K562 (cell line): ENCODE data around the gene PLAAT3. TPM values are rescaled to one million over a fixed set of nuclear protein-coding genes. Genes with fewer than 3 reads are reported as not detected.

Experiments used
- ATAC-seq: fragments of 200-7000 bp; cut with Tn5 transposase; 3 replicates; pipeline ENCODE4 v1.9.1; 2020; ENCODE audit warnings: moderate library complexity
- BruUV-seq: library from RNA; stranded (reverse); fragments of 400-500 nt; replicated peaks from 2 replicates; lab custom pipeline; 2021; lab: Mats Ljungman, UMichigan
- CTCF ChIA-PET: fragments of 300-600 bp; formaldehyde crosslinking; extraction: SDS; loops from one replicate; lab custom pipeline; 2021; ENCODE audit warnings: low intra/inter-chr PET ratio; lab: Yijun Ruan, JAX
- POLR2A ChIA-PET: fragments of 300-600, 350-650 bp; sonication (Branson Sonifier 250); formaldehyde crosslinking; extraction: SDS; loops from one replicate; lab custom pipeline; 2021; ENCODE audit warnings: antibody characterized with exemption, inconsistent platforms; lab: Yijun Ruan, JAX
- DNase-seq, 4 experiments: peaks; one replicate each; pipeline versions ENCODE4 v3.0.0 to v3.0.0-alpha.2; 2011 to 2018; ENCODE audit warnings: low spot score in 3 of 4, mixed read lengths in 3 of 4; ENCODE audit errors: extremely low read depth in 1 of 4
- FAIRE-seq: peaks from 2 replicates; lab custom pipeline; 2011; peaks lifted over from hg19 to GRCh38; lab: Jason Lieb, UNC
- H2AFZ ChIP-seq: 2 replicates; pipeline ENCODE4 v1.6.0; 2011; ENCODE audit warnings: low read depth, low read length, control low read depth, inconsistent platforms
- H3K27ac ChIP-seq: fragments of 200-600 bp; 3 replicates; pipeline ENCODE4 v1.8.0; 2011; ENCODE audit warnings: low read depth, mild to moderate bottlenecking, control low read depth, inconsistent platforms, low read length, moderate library complexity, mixed read lengths; ENCODE audit errors: extremely low read depth
- H3K27me3 ChIP-seq, 2 experiments: fragments of 300-600 bp in 1 of 2; 2 replicates in 1 of 2; 3 replicates in 1 of 2; pipeline versions ENCODE4 v1.6.0 to v1.8.0; 2011; ENCODE audit warnings: inconsistent platforms in 2 of 2, low read length in 2 of 2, mild to moderate bottlenecking in 1 of 2, mixed read lengths in 1 of 2, moderate library complexity in 1 of 2; ENCODE audit not compliant: control insufficient read depth in 2 of 2, insufficient read depth in 2 of 2
- H3K36me3 ChIP-seq: fragments of 300-600 bp; 3 replicates; pipeline ENCODE4 v1.8.0; 2011; ENCODE audit warnings: mild to moderate bottlenecking, low read length, inconsistent platforms; ENCODE audit not compliant: control insufficient read depth, insufficient read depth
- H3K4me1 ChIP-seq, 2 experiments: fragments of 200-600 bp in 1 of 2; replicated peaks in 1 of 2; 2 replicates in 1 of 2; 3 replicates in 1 of 2; pipeline versions ENCODE4 v1.5.1 to v1.8.0; 2011; ENCODE audit warnings: inconsistent platforms in 2 of 2, low read length in 2 of 2, mild to moderate bottlenecking in 1 of 2, mixed read lengths in 1 of 2, moderate library complexity in 1 of 2; ENCODE audit not compliant: control insufficient read depth in 2 of 2, insufficient read depth in 2 of 2
- H3K4me2 ChIP-seq: 2 replicates; pipeline ENCODE4 v1.6.1; 2011; ENCODE audit warnings: low read length, control low read depth, inconsistent platforms, mixed read lengths; ENCODE audit not compliant: insufficient read depth
- H3K4me3 ChIP-seq: fragments of 200-600 bp; sonication (generic), shearing (Covaris generic); 2 replicates; pipeline ENCODE4 v1.5.1; 2016; ENCODE audit warnings: control low read depth, inconsistent platforms
- H3K79me2 ChIP-seq: fragments of 200-600 bp; 3 replicates; pipeline ENCODE4 v1.8.0; 2011; ENCODE audit warnings: low read length, inconsistent platforms; ENCODE audit not compliant: control insufficient read depth, insufficient read depth
- H3K9ac ChIP-seq, 2 experiments: 2 replicates each; pipeline versions ENCODE4 v1.6.0 to v1.6.1; 2011; ENCODE audit warnings: low read depth in 2 of 2, low read length in 2 of 2, control low read depth in 1 of 2, inconsistent platforms in 1 of 2, mild to moderate bottlenecking in 1 of 2, mixed read lengths in 1 of 2; ENCODE audit not compliant: insufficient read depth in 1 of 2
- H3K9me1 ChIP-seq: one replicate; pipeline ENCODE4 v1.6.0; 2011; ENCODE audit warnings: inconsistent platforms, mild to moderate bottlenecking, low read length, moderate library complexity; ENCODE audit not compliant: control insufficient read depth, insufficient read depth
- H3K9me3 ChIP-seq: replicated peaks from 2 replicates; pipeline ENCODE4 v1.5.1; 2011; ENCODE audit warnings: low read depth, low read length, inconsistent platforms; ENCODE audit not compliant: control insufficient read depth, insufficient read depth
- H4K20me1 ChIP-seq: replicated peaks from 2 replicates; pipeline ENCODE4 v1.6.1; 2011; ENCODE audit warnings: low read length, inconsistent platforms, mixed read lengths; ENCODE audit not compliant: control insufficient read depth, insufficient read depth
- CHD1 ChIP-seq: fragments of 200-600 bp; sonication (generic); IDR thresholded peaks from one replicate; pipeline ENCODE4 v1.6.1; 2012; ENCODE audit warnings: mild to moderate bottlenecking, moderate library complexity, low read length, inconsistent platforms
- ELF4 ChIP-seq: fragments of 450-650 bp; formaldehyde crosslinking; IDR thresholded peaks from 2 replicates; pipeline ENCODE4 v1.4.0; 2022; ENCODE audit warnings: missing genetic modification characterization
- FOXA3 ChIP-seq, 2 experiments: fragments of 450-650 bp in 1 of 2; sonication (generic) in 1 of 2; formaldehyde crosslinking; IDR thresholded peaks in 1 of 2; conservative IDR thresholded peaks in 1 of 2; 2 replicates each; pipeline versions ENCODE4 v1.4.0 to v1.8.0; 2020 to 2022; ENCODE audit warnings: mild to moderate bottlenecking in 2 of 2, missing genetic modification reagents in 1 of 2
- GABPA ChIP-seq: fragments of 200-800 bp; sonication (Bioruptor generic); conservative IDR thresholded peaks from 2 replicates; pipeline ENCODE4 v1.6.1; 2016; ENCODE audit warnings: low read depth, missing genetic modification characterization, missing compliant biosample characterization
- GABPB2 ChIP-seq: fragments of 250-450 bp; sonication (Bioruptor Pico); conservative IDR thresholded peaks from 2 replicates; pipeline ENCODE4 v1.5.1; 2021; ENCODE audit warnings: mild to moderate bottlenecking
- HNRNPUL1 ChIP-seq: fragments of 200-400 bp; formaldehyde crosslinking; IDR thresholded peaks from 2 replicates; pipeline ENCODE4 v1.6.1; 2017; ENCODE audit warnings: low read length
- NCOA2 ChIP-seq, 2 experiments: fragments of 450-650 bp; IDR thresholded peaks; 2 replicates each; pipeline ENCODE4 v1.6.1; 2018; ENCODE audit warnings: mild to moderate bottlenecking in 2 of 2, moderate library complexity in 1 of 2; ENCODE audit not compliant: partially characterized antibody in 2 of 2
- NFIX ChIP-seq: fragments of 250-450 bp; sonication (Bioruptor Pico); IDR thresholded peaks from 2 replicates; pipeline ENCODE4 v1.4.0; 2020; ENCODE audit warnings: low read depth, mild to moderate bottlenecking, moderate library complexity
- NR2F6 ChIP-seq: fragments of 450-650 bp; formaldehyde crosslinking; IDR thresholded peaks from 2 replicates; pipeline ENCODE4 v1.4.0; 2020; ENCODE audit warnings: mild to moderate bottlenecking
- PHF21A ChIP-seq: fragments of 450-650 bp; IDR thresholded peaks from 2 replicates; pipeline ENCODE4 v1.6.1; 2017; ENCODE audit warnings: low read depth, borderline replicate concordance
- SIRT6 ChIP-seq: IDR thresholded peaks from one replicate; pipeline ENCODE4 v1.6.1; 2012; ENCODE audit warnings: low read depth, mild to moderate bottlenecking, control low read depth, inconsistent platforms, low read length, moderate library complexity
- SNRNP70 ChIP-seq: fragments of 200-400 bp; formaldehyde crosslinking; optimal IDR thresholded peaks from 2 replicates; pipeline ENCODE3; 2017; ENCODE audit warnings: low read depth, low read length
- TCF7 ChIP-seq: sonication (generic); IDR thresholded peaks from 2 replicates; pipeline ENCODE4 v1.6.1; 2016; ENCODE audit warnings: antibody characterized with exemption, borderline replicate concordance
- ZNF561 ChIP-seq: fragments of 450-650 bp; formaldehyde crosslinking; conservative IDR thresholded peaks from 2 replicates; pipeline ENCODE4 v1.4.0; 2020; ENCODE audit warnings: mild to moderate bottlenecking, moderate library complexity
- ZNF77 ChIP-seq: fragments of 250-450 bp; sonication (Bioruptor Pico); IDR thresholded peaks from 2 replicates; pipeline ENCODE4 v1.5.0; 2020
- WGBS: fragments of 100-300 bp; shearing (Covaris generic); methylation state at CpG from one replicate; pipeline ENCODE4 v1.1.6; 2016; ENCODE audit warnings: low coverage, mixed read lengths; ENCODE audit not compliant: insufficient coverage; ENCODE audit errors: missing lambda C conversion rate; 5-methylcytosine and 5-hydroxymethylcytosine counted together
- in situ Hi-C: fragments of 300-500 bp; cut with MboI; formaldehyde crosslinking; loops from 4 replicates; pipeline ENCODE4 v1.15.0; 2018; ENCODE audit warnings: inconsistent platforms, mixed read lengths
- intact Hi-C: fragments of 100-400 bp; cut with micrococcal nuclease; formaldehyde crosslinking; loops from 2 replicates; pipeline ENCODE4 v1.14.2; 2022
- polyA plus RNA-seq, 8 experiments: library from polyadenylated mRNA; depleted of rRNA in 4 of 8; stranded (reverse) in 5 of 8; unstranded in 3 of 8; fragments of >200 nt; fragmentation: Nextera tagmentation in 2 of 8; fragmentation: Illumina TruSeq in 1 of 8; extraction: Ambion mirVana in 2 of 8; extraction: Trizol in 1 of 8; gene quantifications; 2 replicates each; pipeline versions ENCODE4 v1.2.1 to v1.2.3, GENCODE V29; 2011 to 2014; ENCODE audit warnings: inconsistent platforms in 1 of 8, missing spikeins in 1 of 8
- total RNA-seq, 7 experiments: library from RNA; depleted of rRNA in 6 of 7; stranded (reverse); fragments of >200 nt in 6 of 7; fragmentation: Illumina TruSeq in 2 of 7; extraction: Trizol in 2 of 7; gene quantifications; 2 replicates each; pipeline versions ENCODE4 v1.2.1 to v1.2.3, GENCODE V29; 2011 to 2021; ENCODE audit warnings: low replicate concordance in 1 of 7
- TF ChIP-seq, protein P1 (sequence below): fragments of 250-450 bp; sonication (Bioruptor Pico); IDR thresholded peaks from 2 replicates; pipeline ENCODE4 v1.8.0; 2021; ENCODE audit warnings: moderate library complexity, mild to moderate bottlenecking, inconsistent platforms
- TF ChIP-seq, protein P2 (sequence below): fragments of 450-650 bp; IDR thresholded peaks from one replicate; pipeline ENCODE4 v1.6.1; 2018; ENCODE audit warnings: mild to moderate bottlenecking, moderate library complexity; ENCODE audit not compliant: partially characterized antibody
- TF ChIP-seq, protein P3 (sequence below), 2 experiments: fragments of 450-650 bp in 1 of 2; sonication (generic) in 1 of 2; formaldehyde crosslinking in 1 of 2; IDR thresholded peaks in 1 of 2; conservative IDR thresholded peaks in 1 of 2; 2 replicates each; pipeline versions ENCODE4 v1.6.1 to v1.8.1; 2016 to 2023; ENCODE audit warnings: mild to moderate bottlenecking in 2 of 2, moderate library complexity in 2 of 2, inconsistent platforms in 1 of 2, missing genetic modification reagents in 1 of 2
- TF ChIP-seq, protein P4 (sequence below): sonication (generic); formaldehyde crosslinking; IDR thresholded peaks from 2 replicates; pipeline ENCODE4 v1.9.0; 2022; ENCODE audit warnings: mild to moderate bottlenecking, missing genetic modification reagents

The PLAAT3 gene
- total and polyA plus RNA-seq, 9 of the 15 experiments (the other 6 are each of a cell fraction or from before 2014, with no cell fraction given), result 0.80 to 2.7 (median 1.4) TPM

DNA sequence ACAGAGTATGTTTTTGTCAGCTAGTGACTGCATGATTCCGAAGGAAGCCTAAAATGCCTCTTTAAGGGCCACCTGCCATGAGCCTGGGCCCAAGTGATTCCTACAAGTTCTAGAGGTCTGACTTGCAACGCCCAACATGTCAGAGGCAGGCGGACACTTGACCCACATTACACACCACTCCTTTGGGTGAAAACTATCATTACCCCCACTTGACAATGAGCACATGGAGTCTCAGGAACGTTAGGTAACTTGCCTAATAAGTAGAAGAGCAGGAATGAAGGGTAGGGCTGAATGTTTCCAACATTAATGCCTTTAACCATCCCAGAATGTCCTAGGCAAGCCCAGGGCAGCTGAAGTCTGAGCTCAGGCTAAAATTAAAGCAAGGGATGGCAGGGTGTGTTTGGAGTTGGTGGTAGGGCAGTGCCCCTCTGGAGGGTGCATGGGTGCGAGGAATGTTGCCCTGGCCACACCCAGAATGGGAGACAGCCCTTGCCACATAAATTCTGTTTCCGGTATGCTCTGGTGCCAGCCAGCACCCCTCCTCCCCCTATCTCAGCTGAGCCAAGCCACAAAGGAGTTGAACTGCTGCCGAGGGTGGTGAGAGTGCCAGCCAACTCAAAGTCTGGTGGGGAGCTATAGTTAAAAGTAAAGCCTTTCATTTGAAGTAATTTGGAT, 53.6 kb downstream of the PLAAT3 start:
- POLR2A ChIA-PET, result interaction anchor here (1.1 kb wide), 1 partner anchor 11 kb away, joined by 3 read pairs; no protein-coding TSS in a partner anchor
- no peak overlapping the region for H3K9ac ChIP-seq
- no peak overlapping the region for H2AFZ ChIP-seq
- in situ Hi-C loops, result no loop called here
- 47% methylated on average over 7 of the region's 7 CpGs for whole genome bisulfite sequencing
- no peak overlapping the region for H3K4me2 ChIP-seq
- TF ChIP-seq NCOA2 (IDR thresholded peaks at IDR 0.05; ENCODE audit: partially characterized antibody in 2 of 2) (no peak), CHD1 (no peak), ZNF561 (CRISPR knock-in tag) (no peak), PHF21A (no peak), TCF7 (no peak), HNRNPUL1 (no peak), GABPB2 (CRISPR knock-in tag) (no peak), ELF4 (CRISPR knock-in tag) (no peak), NR2F6 (no peak), NFIX (CRISPR knock-in tag) (no peak), GABPA (tag) (no peak), SIRT6 (no peak), FOXA3 (CRISPR knock-in tag; conservative IDR thresholded peaks at IDR 0.05 in 1 of 2, IDR thresholded peaks at IDR 0.05 in 1 of 2) (no peak), SNRNP70 (no peak), ZNF77 (no peak)
- TF ChIP-seq, protein P1, sequence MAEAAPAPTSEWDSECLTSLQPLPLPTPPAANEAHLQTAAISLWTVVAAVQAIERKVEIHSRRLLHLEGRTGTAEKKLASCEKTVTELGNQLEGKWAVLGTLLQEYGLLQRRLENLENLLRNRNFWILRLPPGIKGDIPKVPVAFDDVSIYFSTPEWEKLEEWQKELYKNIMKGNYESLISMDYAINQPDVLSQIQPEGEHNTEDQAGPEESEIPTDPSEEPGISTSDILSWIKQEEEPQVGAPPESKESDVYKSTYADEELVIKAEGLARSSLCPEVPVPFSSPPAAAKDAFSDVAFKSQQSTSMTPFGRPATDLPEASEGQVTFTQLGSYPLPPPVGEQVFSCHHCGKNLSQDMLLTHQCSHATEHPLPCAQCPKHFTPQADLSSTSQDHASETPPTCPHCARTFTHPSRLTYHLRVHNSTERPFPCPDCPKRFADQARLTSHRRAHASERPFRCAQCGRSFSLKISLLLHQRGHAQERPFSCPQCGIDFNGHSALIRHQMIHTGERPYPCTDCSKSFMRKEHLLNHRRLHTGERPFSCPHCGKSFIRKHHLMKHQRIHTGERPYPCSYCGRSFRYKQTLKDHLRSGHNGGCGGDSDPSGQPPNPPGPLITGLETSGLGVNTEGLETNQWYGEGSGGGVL (CRISPR knock-in tag), result no peak
- TF ChIP-seq, protein P2, sequence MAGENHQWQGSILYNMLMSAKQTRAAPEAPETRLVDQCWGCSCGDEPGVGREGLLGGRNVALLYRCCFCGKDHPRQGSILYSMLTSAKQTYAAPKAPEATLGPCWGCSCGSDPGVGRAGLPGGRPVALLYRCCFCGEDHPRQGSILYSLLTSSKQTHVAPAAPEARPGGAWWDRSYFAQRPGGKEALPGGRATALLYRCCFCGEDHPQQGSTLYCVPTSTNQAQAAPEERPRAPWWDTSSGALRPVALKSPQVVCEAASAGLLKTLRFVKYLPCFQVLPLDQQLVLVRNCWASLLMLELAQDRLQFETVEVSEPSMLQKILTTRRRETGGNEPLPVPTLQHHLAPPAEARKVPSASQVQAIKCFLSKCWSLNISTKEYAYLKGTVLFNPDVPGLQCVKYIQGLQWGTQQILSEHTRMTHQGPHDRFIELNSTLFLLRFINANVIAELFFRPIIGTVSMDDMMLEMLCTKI, result no peak
- TF ChIP-seq, protein P3, sequence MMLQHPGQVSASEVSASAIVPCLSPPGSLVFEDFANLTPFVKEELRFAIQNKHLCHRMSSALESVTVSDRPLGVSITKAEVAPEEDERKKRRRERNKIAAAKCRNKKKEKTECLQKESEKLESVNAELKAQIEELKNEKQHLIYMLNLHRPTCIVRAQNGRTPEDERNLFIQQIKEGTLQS (IDR thresholded peaks at IDR 0.05), result no peak
- TF ChIP-seq, protein P3 (CRISPR knock-in tag; conservative IDR thresholded peaks at IDR 0.05), result no peak
- TF ChIP-seq, protein P4, sequence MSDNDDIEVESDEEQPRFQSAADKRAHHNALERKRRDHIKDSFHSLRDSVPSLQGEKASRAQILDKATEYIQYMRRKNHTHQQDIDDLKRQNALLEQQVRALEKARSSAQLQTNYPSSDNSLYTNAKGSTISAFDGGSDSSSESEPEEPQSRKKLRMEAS (CRISPR knock-in tag), result no peak
- TF ChIP-seq, all 486 proteins: peak for 0
- ATAC-seq, result no peak
- CTCF ChIA-PET, result no interaction called here
- no peaks in the 10 kb centered on the region for H4K20me1 ChIP-seq
- peaks cover 9 to 29% of the 10 kb centered on the region in 2 experiments; a peak in 4 of 5 replicates for H3K4me1 ChIP-seq
- DNase-seq, result no peak
- H3K36me3 ChIP-seq, result no peaks in the 10 kb centered on the region
- no peaks in the 10 kb centered on the region for H3K9me3 ChIP-seq
- no peak for FAIRE-seq
- H3K27ac ChIP-seq, result no peak overlapping the region
- intact Hi-C loops, result no loop called here
- H3K27me3 ChIP-seq, result no peaks in the 10 kb centered on the region
- no TSS peak for BruUV-seq
- no peaks in the 10 kb centered on the region for H3K9me1 ChIP-seq
- H3K4me3 ChIP-seq, result no peak overlapping the region
- no peaks in the 10 kb centered on the region for H3K79me2 ChIP-seq
